Sigmoid colon (tissue), 7 donors: Measurements from ENCODE around the gene SHISA3. TPM values are rescaled to one million over a fixed set of nuclear protein-coding genes. Genes with fewer than 3 reads are reported as not detected.

Source experiments
- DNase-seq: peaks from one replicate; pipeline ENCODE4 v3.0.0-alpha.2; 2019
- H3K27ac ChIP-seq, 4 donors: fragments of 200-600 bp; sonication (generic); one replicate each; pipeline ENCODE4 v1.5.1; 2016 to 2019; ENCODE audit warnings: mild to moderate bottlenecking in 1 of 4
- H3K27me3 ChIP-seq, 3 donors: fragments of 200-600 bp; sonication (generic); one replicate each; pipeline ENCODE4 v1.5.1; 2019; ENCODE audit warnings: mild to moderate bottlenecking in 1 of 3
- H3K36me3 ChIP-seq, 4 donors: fragments of 200-600 bp; sonication (generic); one replicate each; pipeline ENCODE4 v1.5.1; 2016 to 2019
- H3K4me1 ChIP-seq, 4 donors: fragments of 200-600 bp; sonication (generic); one replicate each; pipeline ENCODE4 v1.5.1; 2017 to 2019
- H3K4me3 ChIP-seq, 4 donors: fragments of 200-600 bp; sonication (generic); one replicate each; pipeline ENCODE4 v1.5.1; 2017 to 2019; ENCODE audit warnings: mild to moderate bottlenecking in 2 of 4, moderate library complexity in 1 of 4
- H3K9me3 ChIP-seq, 4 donors: fragments of 200-600 bp in 3 of 4; sonication (generic) in 3 of 4; one replicate each; pipeline versions ENCODE4 v1.5.1 to v1.6.1; 2013 to 2019
- CTCF ChIP-seq, 4 experiments: fragments of 450-650 bp in 3 of 4; fragments of 200-600 bp in 1 of 4; IDR thresholded peaks; one replicate each; pipeline ENCODE4 v1.5.1; 2016 to 2019; ENCODE audit warnings: antibody characterized with exemption in 4 of 4, mild to moderate bottlenecking in 3 of 4, moderate library complexity in 2 of 4
- EP300 ChIP-seq, 4 donors: sonication (generic); formaldehyde crosslinking; IDR thresholded peaks; one replicate each; pipeline ENCODE4 v1.6.1; 2017; ENCODE audit warnings: antibody characterized with exemption in 4 of 4
- POLR2A ChIP-seq, 2 donors: fragments of 450-650 bp; IDR thresholded peaks; one replicate each; pipeline ENCODE4 v1.6.1; 2016; ENCODE audit warnings: antibody characterized with exemption in 2 of 2, mild to moderate bottlenecking in 2 of 2, moderate library complexity in 2 of 2
- POLR2AphosphoS5 ChIP-seq, 4 donors: sonication (generic); formaldehyde crosslinking; IDR thresholded peaks; one replicate each; pipeline ENCODE4 v1.6.1; 2017; ENCODE audit warnings: antibody characterized with exemption in 4 of 4
- WGBS, 2 donors: extraction: QIAGEN DNeasy Blood & Tissue Kit; methylation state at CpG; one replicate each; pipeline ENCODE4 v1.1.7; 2013; 5-methylcytosine and 5-hydroxymethylcytosine counted together
- intact Hi-C: fragments of 100-400 bp; cut with DNase I; formaldehyde crosslinking; loops from one replicate; pipeline ENCODE4 v1.15.1; 2023
- polyA plus RNA-seq, 3 donors: library from polyadenylated mRNA; stranded (reverse); fragments of 200-250 nt; gene quantifications; one replicate each; pipeline ENCODE4 v1.2.3, GENCODE V29; 2013
- total RNA-seq, 4 donors: library from RNA; depleted of rRNA; stranded (reverse); fragments of >200 nt; gene quantifications; one replicate each; pipeline ENCODE4 v1.1.0, GENCODE V29; 2016
- donor health status: healthy with polysubstance abuse.
- donor health status: Bipolar disorder and iron deficiency.
- donor health status: healthy.

Gene SHISA3
- total and polyA plus RNA-seq, 7 donors = 2.1 to 13.9 (median 4.3) TPM; not detected in 1

GRCh38 chr4:42398871-42399331 is 1.6 kb downstream of the SHISA3 start:
- Histone ChIP-seq H3K4me3 (peak overlapping the region; percentile 31 to 54 (median 48)), H3K27ac (peak overlapping the region in 3 of 4 donors; percentile 50 to 72 (median 62)), H3K27me3 (peaks cover 17 to 70% (median 32%) of the 10 kb centered on the region in 3 donors), H3K36me3 (no peaks in the 10 kb centered on the region), H3K9me3 (no peaks in the 10 kb centered on the region), H3K4me1 (peaks cover 0 to 28% (median 27%) of the 10 kb centered on the region in 4 donors)
- no peak for TF ChIP-seq POLR2A (IDR thresholded peaks at IDR 0.05)
- TF ChIP-seq CTCF (IDR thresholded peaks at IDR 0.05) = no peak
- TF ChIP-seq EP300 (IDR thresholded peaks at IDR 0.05) = no peak
- no peak for TF ChIP-seq POLR2AphosphoS5 (IDR thresholded peaks at IDR 0.05)
- intact Hi-C loops = no loop called here
- no peak for DNase-seq
- WGBS, 2 donors = 5 to 8% methylated on average over 24 of the region's 24 CpGs

GRCh38 chr4:42399393-42399792 is 2.1 kb downstream of the SHISA3 start:
- intact Hi-C loops = no loop called here
- 17 to 19% methylated on average over 10 of the region's 10 CpGs for WGBS, 2 donors
- H3K27ac ChIP-seq = peak overlapping the region in 3 of 4 donors; percentile 50 to 72 (median 62)
- no peaks in the 10 kb centered on the region for H3K9me3 ChIP-seq
- TF ChIP-seq POLR2A (IDR thresholded peaks at IDR 0.05) (no peak), EP300 (IDR thresholded peaks at IDR 0.05) (no peak), POLR2AphosphoS5 (IDR thresholded peaks at IDR 0.05) (no peak), CTCF (IDR thresholded peaks at IDR 0.05) (no peak)
- H3K27me3 ChIP-seq = peaks cover 17 to 70% (median 32%) of the 10 kb centered on the region in 3 donors
- peaks cover 0 to 28% (median 27%) of the 10 kb centered on the region in 4 donors for H3K4me1 ChIP-seq
- DNase-seq = no peak
- no peaks in the 10 kb centered on the region for H3K36me3 ChIP-seq
- H3K4me3 ChIP-seq = peak overlapping the region in 3 of 4 donors; percentile 46 to 54 (median 49)

GRCh38 chr4:42401171-42401570 is 3.9 kb downstream of the SHISA3 start:
- TF ChIP-seq EP300 (IDR thresholded peaks at IDR 0.05) = no peak
- TF ChIP-seq POLR2A (IDR thresholded peaks at IDR 0.05) = no peak
- TF ChIP-seq CTCF (IDR thresholded peaks at IDR 0.05) = no peak
- intact Hi-C loops = no loop called here
- Histone ChIP-seq H3K4me3 (no peak overlapping the region), H3K4me1 (peaks cover 0 to 28% (median 27%) of the 10 kb centered on the region in 4 donors), H3K36me3 (no peaks in the 10 kb centered on the region), H3K9me3 (no peaks in the 10 kb centered on the region), H3K27ac (no peak overlapping the region), H3K27me3 (peaks cover 17 to 58% (median 32%) of the 10 kb centered on the region in 3 donors)
- DNase-seq = no peak
- WGBS, 2 donors = 63 to 74% methylated on average over 9 of the region's 9 CpGs

GRCh38 chr4:42404001-42404400 is 6.7 kb downstream of the SHISA3 start:
- no peak for TF ChIP-seq POLR2A (IDR thresholded peaks at IDR 0.05)
- TF ChIP-seq POLR2AphosphoS5 (IDR thresholded peaks at IDR 0.05) = no peak
- TF ChIP-seq EP300 (IDR thresholded peaks at IDR 0.05) = no peak
- no peak for TF ChIP-seq CTCF (IDR thresholded peaks at IDR 0.05)
- intact Hi-C loops = no loop called here
- H3K27me3 ChIP-seq = peaks cover 0 to 30% (median 5%) of the 10 kb centered on the region in 3 donors
- H3K36me3 ChIP-seq = no peaks in the 10 kb centered on the region
- no peaks in the 10 kb centered on the region for H3K9me3 ChIP-seq
- WGBS, 2 donors = 85 to 91% methylated on average over 6 of the region's 6 CpGs
- H3K27ac ChIP-seq = no peak overlapping the region
- H3K4me1 ChIP-seq = peaks cover 0 to 4% (median 2%) of the 10 kb centered on the region in 4 donors
- DNase-seq = no peak
- H3K4me3 ChIP-seq = no peak overlapping the region

- Histone ChIP-seq H3K4me3 (no peak overlapping the region), H3K4me1 (peaks cover 0 to 8% (median 4%) of the 10 kb centered on the region in 4 donors), H3K9me3 (no peaks in the 10 kb centered on the region), H3K27ac (peak overlapping the region in 1 of 4 donors; percentile 24), H3K36me3 (no peaks in the 10 kb centered on the region), H3K27me3 (no peaks in the 10 kb centered on the region)
- TF ChIP-seq CTCF (IDR thresholded peaks at IDR 0.05) (no peak), EP300 (IDR thresholded peaks at IDR 0.05) (no peak), POLR2A (IDR thresholded peaks at IDR 0.05) (no peak), POLR2AphosphoS5 (IDR thresholded peaks at IDR 0.05) (no peak)
- intact Hi-C loops = no loop called here
- 85 to 87% methylated on average over 3 of the region's 3 CpGs for WGBS, 2 donors
- no peak for DNase-seq
Observed at GRCh38 chr4:42410446-42410845, 13.2 kb downstream of the SHISA3 start.
